HFFc6 (cell line): ENCODE results near the gene HEATR3. TPM values are rescaled to one million over a fixed set of nuclear protein-coding genes. Genes with fewer than 3 reads are reported as not detected.
A peak's percentile ranks its signal among the peaks of the same experiment; 100 is the strongest.

Experiments used
- DNase-seq: peaks from one replicate; pipeline ENCODE4 v3.0.0-alpha.2; 2018
- H3K27ac Mint-ChIP-seq: 2 replicates; pipeline ENCODE4 v1.8.0; 2020; ENCODE audit warnings: mild to moderate bottlenecking, mixed read lengths
- H3K27me3 Mint-ChIP-seq: 2 replicates; pipeline ENCODE4 v1.8.0; 2021; ENCODE audit warnings: mild to moderate bottlenecking, moderate library complexity, mixed read lengths; ENCODE audit not compliant: insufficient read depth
- H3K36me3 Mint-ChIP-seq: 2 replicates; pipeline ENCODE4 v1.8.0; 2021; ENCODE audit warnings: low read depth, mixed read lengths
- H3K4me1 Mint-ChIP-seq: 2 replicates; pipeline ENCODE4 v1.8.0; 2020; ENCODE audit warnings: low read depth, mixed read lengths
- H3K4me3 Mint-ChIP-seq: 2 replicates; pipeline ENCODE4 v1.8.0; 2020; ENCODE audit warnings: mild to moderate bottlenecking, moderate library complexity, mixed read lengths
- H3K9me3 Mint-ChIP-seq: 2 replicates; pipeline ENCODE4 v1.8.0; 2020; ENCODE audit warnings: mild to moderate bottlenecking, mixed read lengths
- CTCF ChIP-seq: fragments of 200-600 bp; sonication (generic); IDR thresholded peaks from 2 replicates; pipeline ENCODE4 v1.5.0; 2021; ENCODE audit warnings: antibody characterized with exemption, mild to moderate bottlenecking
- total RNA-seq, 6 experiments: library from RNA; stranded (reverse); fragmentation: NEBNext Ultra II Directional; extraction: Animal tissue kit (Norgen Biotek cat#: 25700); gene quantifications; 2 replicates in 1 of 6; 3 replicates in 5 of 6; pipeline ENCODE4 v1.2.3, GENCODE V29; 2021

Gene HEATR3
- total RNA-seq, 6 experiments from 2014 or later = 17.2 to 23.8 (median 19.6) TPM

- Mint-ChIP-seq H3K27me3 (no peaks in the 10 kb centered on the region; the same call in 1 of the 2 replicates), H3K27ac (peak within 1 kb of the TSS; percentile 71), H3K9me3 (no peaks in the 10 kb centered on the region), H3K36me3 (no peaks in the 10 kb centered on the region; the same call in 1 of the 2 replicates), H3K4me3 (peak within 1 kb of the TSS; percentile 99), H3K4me1 (peaks cover 20% of the 10 kb centered on the region)
- TF ChIP-seq CTCF = peak; percentile 99
- peak; percentile 96 for DNase-seq
These were observed 40.9 kb upstream of the HEATR3 start, which contains the start of gene CNEP1R1 for GRCh38 chr16:50024684-50025536. Gene CNEP1R1, plus strand, starts transcription at chr16:50025225. Its CDS starts 91 bp downstream, at chr16:50025316.

GRCh38 chr16:50025537-50025931, 40.2 kb upstream of the HEATR3 start:
- DNase-seq = peak; percentile 12
- H3K36me3 Mint-ChIP-seq = no peaks in the 10 kb centered on the region; the same call in 1 of the 2 replicates
- H3K4me1 Mint-ChIP-seq = peaks cover 20% of the 10 kb centered on the region
- no peak for TF ChIP-seq CTCF
- H3K27me3 Mint-ChIP-seq = no peaks in the 10 kb centered on the region; the same call in 1 of the 2 replicates
- H3K9me3 Mint-ChIP-seq = no peaks in the 10 kb centered on the region
- peak overlapping the region; percentile 99 for H3K4me3 Mint-ChIP-seq
- peak overlapping the region; percentile 71; the same call in 1 of the 2 replicates for H3K27ac Mint-ChIP-seq

GRCh38 chr16:50027829-50028228, 37.9 kb upstream of the HEATR3 start:
- Mint-ChIP-seq H3K27me3 (no peaks in the 10 kb centered on the region; the same call in 1 of the 2 replicates), H3K4me1 (peaks cover 20% of the 10 kb centered on the region), H3K27ac (no peak overlapping the region)

GRCh38 chr16:50035468-50035992, 30.2 kb upstream of the HEATR3 start:
- DNase-seq = no peak
- no peaks in the 10 kb centered on the region for H3K9me3 Mint-ChIP-seq
- H3K27me3 Mint-ChIP-seq = no peaks in the 10 kb centered on the region
- no peak for TF ChIP-seq CTCF
- peaks cover 11% of the 10 kb centered on the region for H3K36me3 Mint-ChIP-seq
- H3K4me3 Mint-ChIP-seq = no peak overlapping the region
- H3K4me1 Mint-ChIP-seq = peaks cover 11% of the 10 kb centered on the region
- no peak overlapping the region for H3K27ac Mint-ChIP-seq

More at GRCh38 chr16:50027829-50028228, 37.9 kb upstream of the HEATR3 start:
- no peak overlapping the region for H3K4me3 Mint-ChIP-seq
- TF ChIP-seq CTCF = no peak
- DNase-seq = no peak
- H3K9me3 Mint-ChIP-seq = no peaks in the 10 kb centered on the region
- peaks cover 6% of the 10 kb centered on the region for H3K36me3 Mint-ChIP-seq

GRCh38 chr16:50036426-50036825, 29.3 kb upstream of the HEATR3 start:
- Mint-ChIP-seq H3K27me3 (no peaks in the 10 kb centered on the region), H3K4me3 (no peak overlapping the region)

More at GRCh38 chr16:50036426-50036825, 29.3 kb upstream of the HEATR3 start:
- Mint-ChIP-seq H3K27ac (no peak overlapping the region), H3K4me1 (peaks cover 11% of the 10 kb centered on the region), H3K36me3 (peaks cover 11% of the 10 kb centered on the region), H3K9me3 (no peaks in the 10 kb centered on the region)
- DNase-seq = no peak
- no peak for TF ChIP-seq CTCF
